ENCODE results near the gene C2orf76.
"Not testable (repeated sequence)": the region's sequence is repeated elsewhere in the genome, so short reads cannot be mapped to it uniquely, and the experiment has no call there.

C2orf76 gene

GRCh38 chr2:119293254-119293653 is 73.4 kb downstream of the C2orf76 start:
- DNase-seq: no peak

GRCh38 chr2:119292226-119292625 is 74.4 kb downstream of the C2orf76 start:
- DNase-seq: no peak

- DNase-seq: no peak
Measured at GRCh38 chr2:119291588-119292167, 75.0 kb downstream of the C2orf76 start.

- DNase-seq: peak; percentile 25
Measured at GRCh38 chr2:119290859-119291587, 75.6 kb downstream of the C2orf76 start.

GRCh38 chr2:119289642-119290041 is 77.0 kb downstream of the C2orf76 start:
- no peak for DNase-seq

- DNase-seq: no peak
Measured at GRCh38 chr2:119289093-119289492, 77.5 kb downstream of the C2orf76 start.

- no peak for DNase-seq
Measured at GRCh38 chr2:119288576-119288975, 78.1 kb downstream of the C2orf76 start.

GRCh38 chr2:119286661-119287060 is 80.0 kb downstream of the C2orf76 start:
- DNase-seq: no peak

- no peak for DNase-seq
Measured at GRCh38 chr2:119283873-119284331, 82.7 kb downstream of the C2orf76 start.

- DNase-seq: no peak
Measured at GRCh38 chr2:119282996-119283511, 83.6 kb downstream of the C2orf76 start.

- DNase-seq: no peak
Measured at GRCh38 chr2:119282146-119282995, 84.3 kb downstream of the C2orf76 start.

GRCh38 chr2:119280680-119281079 is 86.0 kb downstream of the C2orf76 start:
- no peak for DNase-seq

- no peak for DNase-seq
Measured at GRCh38 chr2:119279666-119280065, 87.0 kb downstream of the C2orf76 start.

GRCh38 chr2:119278946-119279345 is 87.7 kb downstream of the C2orf76 start:
- no peak for DNase-seq

GRCh38 chr2:119278385-119278784 is 88.2 kb downstream of the C2orf76 start:
- not testable (repeated sequence) for DNase-seq

GRCh38 chr2:119276864-119277263 is 89.8 kb downstream of the C2orf76 start:
- DNase-seq: no peak

GRCh38 chr2:119267604-119268003 is 99.0 kb downstream of the C2orf76 start:
- DNase-seq: no peak

GRCh38 chr2:119266091-119266589 is 100.5 kb downstream of the C2orf76 start:
- no peak for DNase-seq

GRCh38 chr2:119265693-119266066 is 101.0 kb downstream of the C2orf76 start:
- DNase-seq: no peak

- peak; percentile 61 for DNase-seq
Measured at GRCh38 chr2:119264781-119265692, 101.6 kb downstream of the C2orf76 start.

GRCh38 chr2:119263656-119264055 is 103.0 kb downstream of the C2orf76 start:
- DNase-seq: no peak

- no peak for DNase-seq
Measured at GRCh38 chr2:119263025-119263424, 103.6 kb downstream of the C2orf76 start.
